ENCODE measurements around the gene LCMT2.

Gene LCMT2

DNA sequence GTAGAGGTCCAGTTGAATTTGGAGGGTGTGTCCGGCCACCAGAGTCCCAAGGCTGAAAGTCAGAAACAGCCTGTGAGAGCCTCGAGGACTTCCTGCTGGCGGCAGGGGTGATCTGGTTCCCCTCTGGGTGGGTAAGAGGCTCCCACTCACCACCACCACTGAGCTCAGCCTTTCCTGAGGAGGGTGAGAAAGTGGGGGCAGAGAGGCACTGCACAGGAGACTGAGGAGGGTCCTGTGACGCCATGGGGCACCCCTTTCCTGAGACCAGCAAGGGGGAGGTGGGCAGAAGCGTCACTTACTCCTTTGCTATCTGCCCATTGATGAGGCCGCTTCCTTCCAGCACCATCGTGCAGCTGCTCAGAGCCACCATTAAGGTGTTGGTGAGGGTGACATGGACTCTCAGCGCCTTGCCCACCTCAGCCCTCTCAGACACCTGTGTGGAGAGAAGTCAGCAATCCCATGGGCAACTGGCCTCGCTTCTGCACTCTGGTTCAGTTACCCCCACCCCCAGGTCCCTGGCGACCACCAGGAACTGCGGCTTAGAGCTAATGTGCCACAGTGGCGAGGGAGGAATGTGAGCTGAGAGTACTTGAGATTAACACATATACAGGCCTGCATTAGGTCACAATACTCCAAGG lies 53.7 kb downstream of the LCMT2 start:
- DNase-seq (ENCODE audit: low read depth in 2 of 2, low spot score in 1 of 2) = no peak

- DNase-seq (ENCODE audit: low read depth in 2 of 2, low spot score in 1 of 2) = no peak
These were observed 54.4 kb downstream of the LCMT2 start for GRCh38 chr15:43275740-43276562.

DNA sequence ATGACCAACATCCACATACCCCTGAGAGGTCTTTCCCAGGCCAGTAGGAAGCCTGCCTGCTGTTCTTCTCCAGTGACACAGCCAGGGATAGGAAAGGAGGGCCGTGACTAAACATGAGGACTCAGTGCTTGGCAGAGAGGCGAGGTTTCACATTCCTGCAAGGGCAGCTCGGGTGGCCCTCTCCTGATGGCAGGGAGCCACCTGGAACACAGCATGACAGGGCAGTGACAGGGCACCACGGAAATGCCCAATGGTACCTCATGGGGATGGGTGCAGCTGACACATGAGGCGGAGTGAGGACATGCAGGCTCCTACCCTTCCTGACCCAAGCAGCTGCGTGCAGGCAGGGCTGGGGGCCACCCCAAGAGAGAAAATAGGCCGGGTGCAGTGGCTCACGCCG lies 56.2 kb downstream of the LCMT2 start:
- DNase-seq (ENCODE audit: low read depth in 2 of 2, low spot score in 1 of 2) = no peak

Measured in stimulated activated CD8-positive, alpha-beta memory T cell treated with anti-CD3 and anti-CD28 coated beads, Interleukin-4, amount 100 ng/mL, for 4 hours (primary cell).